Caco-2 (cell line): Measurements from ENCODE around the gene TTC39A. TPM values are rescaled to one million over a fixed set of nuclear protein-coding genes. Genes with fewer than 3 reads are reported as not detected.
A peak's percentile ranks its signal among the peaks of the same experiment; 100 is the strongest.

ENCODE experiments used
- Bru-seq: library from RNA; stranded (reverse); fragments of 400-500 nt; gene quantifications from one replicate; lab custom pipeline; 2021; lab: Mats Ljungman, UMichigan
- BruChase-seq, 2 experiments: library from RNA; stranded (reverse); fragments of 400-500 nt; gene quantifications; one replicate each; lab custom pipeline; 2021; lab: Mats Ljungman, UMichigan
- BruUV-seq: library from RNA; stranded (reverse); fragments of 400-500 nt; replicated peaks from 2 replicates; lab custom pipeline; 2021; lab: Mats Ljungman, UMichigan
- CTCF ChIA-PET: fragments of 300-600 bp; sonication (Branson Sonifier 250); formaldehyde crosslinking; loops from one replicate; lab custom pipeline; 2022; ENCODE audit warnings: antibody characterized with exemption; lab: Charles Lee
- POLR2A ChIA-PET: fragments of 300-600 bp; sonication (Branson Sonifier 250); formaldehyde crosslinking; loops from one replicate; lab custom pipeline; 2022; ENCODE audit warnings: antibody characterized with exemption; lab: Charles Lee
- DNase-seq, 2 experiments: peaks; one replicate each; pipeline versions ENCODE4 v3.0.0 to v3.0.0-alpha.2; 2020 to 2022
- H3K27me3 ChIP-seq: replicated peaks from 2 replicates; pipeline ENCODE4 v1.6.0; 2011; ENCODE audit warnings: low read length; ENCODE audit not compliant: control insufficient read depth, insufficient read depth
- H3K36me3 ChIP-seq: 2 replicates; pipeline ENCODE4 v1.5.1; 2011; ENCODE audit warnings: low read length; ENCODE audit not compliant: control insufficient read depth, insufficient read depth
- H3K4me1 ChIP-seq: fragments of 250-450 bp; sonication (Bioruptor Pico); 2 replicates; pipeline ENCODE4 v1.5.1; 2020; ENCODE audit warnings: mild to moderate bottlenecking
- H3K4me3 ChIP-seq: 2 replicates; pipeline ENCODE4 v1.5.1; 2011; ENCODE audit warnings: low read depth, mild to moderate bottlenecking, control low read depth, low read length
- H3K9me3 ChIP-seq: fragments of 250-450 bp; sonication (Bioruptor Pico); 2 replicates; pipeline ENCODE4 v1.5.1; 2020; ENCODE audit warnings: mild to moderate bottlenecking, moderate library complexity
- H3K27ac Mint-ChIP-seq: one replicate; pipeline ENCODE4 v1.8.0; 2022; ENCODE audit warnings: mixed read lengths; ENCODE audit not compliant: unreplicated experiment
- H3K27me3 Mint-ChIP-seq: one replicate; pipeline ENCODE4 v1.8.0; 2022; ENCODE audit warnings: mixed read lengths; ENCODE audit not compliant: insufficient read depth, unreplicated experiment
- H3K36me3 Mint-ChIP-seq: one replicate; pipeline ENCODE4 v1.8.0; 2022; ENCODE audit warnings: mild to moderate bottlenecking, mixed read lengths; ENCODE audit not compliant: insufficient read depth, unreplicated experiment
- H3K4me1 Mint-ChIP-seq: one replicate; pipeline ENCODE4 v1.8.0; 2022; ENCODE audit warnings: low read depth, mixed read lengths; ENCODE audit not compliant: unreplicated experiment
- H3K4me3 Mint-ChIP-seq: one replicate; pipeline ENCODE4 v1.8.0; 2022; ENCODE audit warnings: mild to moderate bottlenecking, moderate library complexity, mixed read lengths; ENCODE audit not compliant: unreplicated experiment
- H3K9me3 Mint-ChIP-seq: one replicate; pipeline ENCODE4 v1.8.0; 2022; ENCODE audit warnings: mixed read lengths; ENCODE audit not compliant: unreplicated experiment
- intact Hi-C: fragments of 100-400 bp; cut with micrococcal nuclease; formaldehyde crosslinking; loops from one replicate; pipeline ENCODE4 v1.10.0; 2022; ENCODE audit not compliant: unreplicated experiment
- long read RNA-seq: library from polyadenylated mRNA; stranded (forward); transcript quantifications from one replicate; pipeline ENCODE4 v2.0.0, GENCODE V29; 2022
- total RNA-seq: library from RNA; stranded (reverse); gene quantifications from 2 replicates; pipeline ENCODE4 v1.2.3, GENCODE V29; 2022
- TF ChIP-seq, protein P1 (sequence below), 2 experiments: fragments of 200-600 bp in 1 of 2; IDR thresholded peaks; 1 replicate in 1 of 2; 2 replicates in 1 of 2; pipeline versions ENCODE4 v1.5.1 to v1.8.0; 2011 to 2022; ENCODE audit warnings: antibody characterized with exemption in 1 of 2, control low read depth in 1 of 2, inconsistent platforms in 1 of 2, low read depth in 1 of 2, low read length in 1 of 2, mild to moderate bottlenecking in 1 of 2, moderate library complexity in 1 of 2; ENCODE audit not compliant: insufficient read depth in 1 of 2, severe bottlenecking in 1 of 2, unreplicated experiment in 1 of 2

Gene TTC39A
- total RNA-seq (21.0 and 24.4 TPM in 2 replicates), Bru-seq, nascent RNA (percentile 49 among the genes with signal in this experiment), BruChase-seq, experiment 1, labeled RNA remaining after a 2-hour chase (percentile 48 among the genes with signal in this experiment), BruChase-seq, experiment 2, labeled RNA remaining after a 6-hour chase (percentile 49 among the genes with signal in this experiment)
- long read RNA-seq, transcript TTC39A-208 (18 exons, 2,718 nt): major isoform, 5 of 28 reads
- long read RNA-seq, partial matches to known transcripts: 0 of 28 reads
- long read RNA-seq, other reads (novel, unspliced or antisense): 22 of 28 reads

DNA sequence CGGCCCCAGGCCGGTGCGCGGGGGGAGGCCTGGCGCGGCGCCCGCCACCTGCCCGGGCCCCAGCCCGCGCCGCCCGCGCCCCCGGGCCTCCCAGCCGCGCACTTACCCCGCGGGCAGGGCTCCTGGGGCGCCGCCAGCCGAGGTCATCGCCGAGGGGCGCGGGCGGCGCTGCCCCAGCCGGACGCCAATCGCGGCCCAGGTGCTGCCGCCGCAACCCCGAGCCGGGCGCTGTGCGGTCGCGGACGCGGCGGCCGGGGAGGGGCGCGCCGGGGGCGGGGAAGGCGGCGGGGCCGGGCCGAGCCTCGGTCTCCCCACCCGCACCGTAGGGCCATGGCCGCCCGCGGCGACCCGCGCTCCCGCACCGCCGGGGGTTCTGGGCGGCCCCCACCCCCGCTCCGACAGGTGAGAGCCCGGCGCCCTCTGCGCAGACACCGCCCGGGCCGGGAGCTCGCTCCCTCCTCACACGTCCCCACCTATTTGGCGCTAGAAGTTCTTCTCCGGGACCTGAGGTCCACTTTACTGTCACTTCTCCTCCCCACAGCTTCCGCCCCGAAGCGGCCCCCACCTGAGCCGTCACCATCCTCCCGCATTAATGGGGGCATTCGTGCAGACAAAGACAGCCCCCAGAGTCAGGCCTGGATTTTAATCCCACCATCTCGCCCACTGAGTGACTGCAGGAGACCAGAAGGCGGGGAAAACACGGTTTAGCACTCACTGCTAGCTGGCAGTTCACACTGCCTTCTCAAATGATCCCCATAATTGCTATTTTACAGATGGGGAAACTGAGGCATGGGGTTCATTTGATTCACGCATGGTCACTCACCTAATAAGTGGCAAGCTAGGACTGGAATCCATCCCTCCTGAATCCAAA lies at the start of gene TTC39A:
TTC39A (minus strand) TSS at position 232 of the 871 bp plus-strand sequence; CDS start at position 147, 85 bp downstream.
- TF ChIP-seq, protein P1, sequence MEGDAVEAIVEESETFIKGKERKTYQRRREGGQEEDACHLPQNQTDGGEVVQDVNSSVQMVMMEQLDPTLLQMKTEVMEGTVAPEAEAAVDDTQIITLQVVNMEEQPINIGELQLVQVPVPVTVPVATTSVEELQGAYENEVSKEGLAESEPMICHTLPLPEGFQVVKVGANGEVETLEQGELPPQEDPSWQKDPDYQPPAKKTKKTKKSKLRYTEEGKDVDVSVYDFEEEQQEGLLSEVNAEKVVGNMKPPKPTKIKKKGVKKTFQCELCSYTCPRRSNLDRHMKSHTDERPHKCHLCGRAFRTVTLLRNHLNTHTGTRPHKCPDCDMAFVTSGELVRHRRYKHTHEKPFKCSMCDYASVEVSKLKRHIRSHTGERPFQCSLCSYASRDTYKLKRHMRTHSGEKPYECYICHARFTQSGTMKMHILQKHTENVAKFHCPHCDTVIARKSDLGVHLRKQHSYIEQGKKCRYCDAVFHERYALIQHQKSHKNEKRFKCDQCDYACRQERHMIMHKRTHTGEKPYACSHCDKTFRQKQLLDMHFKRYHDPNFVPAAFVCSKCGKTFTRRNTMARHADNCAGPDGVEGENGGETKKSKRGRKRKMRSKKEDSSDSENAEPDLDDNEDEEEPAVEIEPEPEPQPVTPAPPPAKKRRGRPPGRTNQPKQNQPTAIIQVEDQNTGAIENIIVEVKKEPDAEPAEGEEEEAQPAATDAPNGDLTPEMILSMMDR (IDR thresholded peaks at IDR 0.05; ENCODE audit: insufficient read depth in 1 of 2, low read depth in 1 of 2, low read length in 1 of 2, severe bottlenecking in 1 of 2, unreplicated experiment in 1 of 2): no peak
- H3K36me3 Mint-ChIP-seq: no peaks in the 10 kb centered on the region
- no peaks in the 10 kb centered on the region for H3K9me3 Mint-ChIP-seq
- Histone ChIP-seq H3K9me3 (no peaks in the 10 kb centered on the region), H3K4me3 (peak within 1 kb of the TSS; percentile 71), H3K27me3 (no peaks in the 10 kb centered on the region), H3K36me3 (no peaks in the 10 kb centered on the region), H3K4me1 (peaks cover 21% of the 10 kb centered on the region)
- no peaks in the 10 kb centered on the region for H3K27me3 Mint-ChIP-seq
- H3K27ac Mint-ChIP-seq: peak within 1 kb of the TSS; percentile 90
- CTCF ChIA-PET: no interaction called here
- POLR2A ChIA-PET: no interaction called here
- peak in 1 of 2 experiments; percentile 28 for DNase-seq
- H3K4me1 Mint-ChIP-seq: peaks cover 12% of the 10 kb centered on the region
- no TSS peak for BruUV-seq
- intact Hi-C loops: loop anchor here (1.0 kb wide), 1 partner anchor 188 kb away; no protein-coding TSS in a partner anchor
- peak within 1 kb of the TSS; percentile 83 for H3K4me3 Mint-ChIP-seq

DNA sequence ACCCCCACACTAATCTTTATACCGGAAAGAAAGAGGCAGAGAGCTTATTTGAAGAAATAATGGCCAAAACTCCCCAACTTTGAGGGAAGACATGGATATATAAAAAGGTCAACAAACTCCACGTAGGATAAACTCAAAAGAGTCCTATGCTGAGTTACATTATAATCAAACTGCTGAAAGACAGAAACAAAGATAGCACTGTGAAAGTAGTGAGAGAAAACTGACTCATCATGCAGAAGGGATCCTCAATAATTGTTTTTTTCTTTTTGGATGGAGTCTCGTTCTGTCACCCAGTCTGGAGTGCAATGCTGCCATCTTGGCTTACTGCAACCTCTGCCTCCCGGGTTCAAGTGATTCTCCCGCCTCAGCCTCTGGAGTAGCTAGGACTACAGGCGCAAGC lies 48.5 kb upstream of the TTC39A start:
- Mint-ChIP-seq H3K27me3 (no peaks in the 10 kb centered on the region), H3K27ac (no peak overlapping the region), H3K36me3 (peaks cover 18% of the 10 kb centered on the region), H3K4me1 (no peaks in the 10 kb centered on the region), H3K9me3 (no peaks in the 10 kb centered on the region), H3K4me3 (no peak overlapping the region)
- TF ChIP-seq, protein P1 (IDR thresholded peaks at IDR 0.05; ENCODE audit: insufficient read depth in 1 of 2, low read depth in 1 of 2, low read length in 1 of 2, severe bottlenecking in 1 of 2, unreplicated experiment in 1 of 2): no peak
- Histone ChIP-seq H3K27me3 (no peaks in the 10 kb centered on the region), H3K9me3 (no peaks in the 10 kb centered on the region), H3K36me3 (no peaks in the 10 kb centered on the region), H3K4me3 (no peak overlapping the region), H3K4me1 (no peaks in the 10 kb centered on the region)
- no peak for DNase-seq
- intact Hi-C loops: no loop called here
- ChIA-PET POLR2A (no interaction called here), CTCF (no interaction called here)
- no TSS peak for BruUV-seq

DNA sequence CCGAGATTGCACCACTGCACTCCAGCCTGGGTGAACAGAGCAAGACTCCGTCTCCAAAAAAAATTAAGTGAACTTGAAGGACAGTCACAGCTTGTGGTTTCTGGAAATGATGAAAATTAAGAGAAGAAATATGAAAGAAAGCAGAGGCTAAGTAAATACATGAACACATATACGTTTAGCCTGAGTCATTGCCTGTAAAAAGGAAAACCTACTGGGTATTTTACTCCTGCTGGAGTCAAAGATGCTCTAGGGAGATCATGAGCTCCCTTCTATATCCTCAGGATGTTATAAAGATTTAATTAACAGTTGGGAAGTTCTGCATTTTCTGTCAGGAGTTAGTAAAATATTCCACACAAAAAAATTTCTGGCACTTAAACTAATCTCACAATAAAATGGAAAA lies 43.5 kb upstream of the TTC39A start:
- H3K27me3 ChIP-seq: no peaks in the 10 kb centered on the region
- Mint-ChIP-seq H3K36me3 (peaks cover 24% of the 10 kb centered on the region), H3K27ac (no peak overlapping the region), H3K9me3 (no peaks in the 10 kb centered on the region), H3K4me1 (no peaks in the 10 kb centered on the region), H3K4me3 (no peak overlapping the region), H3K27me3 (no peaks in the 10 kb centered on the region)
- TF ChIP-seq, protein P1 (IDR thresholded peaks at IDR 0.05; ENCODE audit: insufficient read depth in 1 of 2, low read depth in 1 of 2, low read length in 1 of 2, severe bottlenecking in 1 of 2, unreplicated experiment in 1 of 2): no peak
- H3K4me1 ChIP-seq: no peaks in the 10 kb centered on the region
- no TSS peak for BruUV-seq
- DNase-seq: no peak
- H3K36me3 ChIP-seq: no peaks in the 10 kb centered on the region; the same call in 1 of the 2 replicates
- no peak overlapping the region for H3K4me3 ChIP-seq
- CTCF ChIA-PET: no interaction called here
- POLR2A ChIA-PET: no interaction called here
- no peaks in the 10 kb centered on the region for H3K9me3 ChIP-seq
- intact Hi-C loops: no loop called here
